Measurements from ENCODE around the gene PRKCB. TPM values are rescaled to one million over a fixed set of nuclear protein-coding genes. Genes with fewer than 3 reads are reported as not detected.
A peak's percentile ranks its signal among the peaks of the same experiment; 100 is the strongest.

PRKCB gene
- total RNA-seq, 2 donors from 2014 or later: 3.8 to 7.3 TPM

GRCh38 chr16:23858542-23858941, 22.8 kb downstream of the PRKCB start:
- DNase-seq (no peak), ATAC-seq (no peak)
- intact Hi-C loops (cut with DNase I, micrococcal nuclease): no loop called here

GRCh38 chr16:23859713-23860269, 24.0 kb downstream of the PRKCB start:
- DNase-seq (no peak), ATAC-seq (no peak)
- intact Hi-C loops (cut with DNase I, micrococcal nuclease): no loop called here

- no peak for DNase-seq
- no peak for ATAC-seq
- intact Hi-C loops (cut with DNase I, micrococcal nuclease): no loop called here
Measured at GRCh38 chr16:23861874-23862273, 26.1 kb downstream of the PRKCB start.

DNA sequence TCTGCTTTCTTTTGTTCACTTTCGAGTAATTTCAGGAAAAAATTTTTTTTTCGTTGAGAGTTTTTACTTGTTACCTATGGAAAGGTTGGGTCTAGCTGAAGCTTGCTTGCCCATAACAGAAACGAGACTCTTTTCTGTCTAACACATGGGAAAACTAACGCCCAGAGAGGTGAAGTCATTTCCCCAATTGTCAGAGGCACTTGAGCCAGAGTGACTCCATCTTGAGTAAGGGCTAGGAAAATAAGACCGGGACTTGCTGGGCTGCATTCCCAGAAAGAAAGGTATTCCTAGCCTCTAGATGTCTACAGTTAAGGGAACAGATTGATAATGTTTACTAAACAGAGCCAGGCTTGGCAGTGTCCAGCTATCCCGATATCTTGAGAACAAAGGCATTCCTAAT, 26.8 kb downstream of the PRKCB start:
- intact Hi-C loops (cut with DNase I, micrococcal nuclease): no loop called here
- ATAC-seq: no peak
- DNase-seq: no peak

DNA sequence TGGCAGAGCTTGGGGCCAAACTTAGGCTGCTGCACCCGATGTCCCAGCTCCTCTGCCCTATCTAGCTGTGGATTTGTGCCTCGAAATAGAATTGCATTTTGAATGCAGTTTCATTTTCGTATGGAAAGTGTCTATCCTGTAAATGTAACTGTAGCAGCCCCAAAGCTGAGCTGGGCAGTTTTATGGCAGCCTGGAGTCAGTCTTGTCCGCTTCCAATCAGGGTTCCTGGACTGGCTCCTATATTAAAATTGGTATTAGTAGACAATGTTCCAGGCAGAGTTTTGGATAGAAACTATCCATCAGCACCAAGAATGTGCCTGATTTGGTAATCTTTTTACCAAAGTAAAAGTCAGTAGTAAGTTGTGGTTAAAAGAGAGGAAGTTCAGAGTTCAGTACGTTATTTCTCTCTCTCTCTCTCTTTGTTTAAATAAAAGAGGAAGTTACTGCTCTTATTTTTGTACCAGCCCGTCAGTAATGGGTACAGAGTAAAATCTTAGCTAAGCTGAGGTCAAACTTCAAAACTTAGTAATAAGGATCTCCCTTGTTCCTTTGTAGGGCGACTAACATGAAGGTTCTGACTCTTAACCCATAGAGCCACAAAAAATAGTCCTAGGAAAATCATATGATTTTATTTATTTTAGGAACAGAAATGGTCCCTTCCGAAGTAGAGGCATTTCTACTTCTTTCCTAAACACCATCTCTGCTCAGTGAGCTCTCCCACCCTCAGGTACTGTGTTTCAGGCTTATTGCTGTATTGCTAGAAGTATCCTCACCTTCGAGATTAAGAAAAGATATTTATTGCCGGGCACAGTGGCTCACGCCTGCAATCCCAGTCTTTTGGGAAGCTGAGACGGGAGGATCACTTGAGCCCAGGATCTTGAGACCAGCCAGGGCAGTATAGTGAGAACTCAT, 28.0 kb downstream of the PRKCB start:
- intact Hi-C loops (cut with DNase I, micrococcal nuclease): no loop called here
- ATAC-seq: peak; percentile 90
- DNase-seq: peak; percentile 25 to 30

- no peak for DNase-seq
- ATAC-seq: no peak
- intact Hi-C loops (cut with DNase I, micrococcal nuclease): no loop called here
Measured at GRCh38 chr16:23865853-23866252, 30.1 kb downstream of the PRKCB start.

DNA sequence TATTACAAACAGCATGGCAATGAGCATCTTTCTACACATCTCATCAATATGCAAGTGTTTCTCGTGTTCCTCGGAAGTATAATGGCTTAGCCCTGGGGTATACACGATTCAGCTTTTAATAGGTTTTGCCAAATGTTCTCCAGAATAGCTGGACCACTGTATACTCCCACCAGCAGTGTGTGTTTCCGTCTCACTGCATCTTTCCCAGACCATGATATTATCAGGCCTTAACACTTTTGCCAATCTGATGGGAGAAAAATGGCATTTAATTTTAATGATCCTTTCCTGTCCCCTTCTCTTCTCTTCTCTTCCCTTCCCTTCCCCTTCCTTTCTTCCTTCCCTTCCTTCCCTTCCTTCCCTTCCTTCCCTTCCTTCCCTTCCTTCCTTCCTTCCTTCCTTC, 30.8 kb downstream of the PRKCB start:
- DNase-seq: no peak
- intact Hi-C loops (cut with DNase I, micrococcal nuclease): no loop called here
- no peak for ATAC-seq

DNA sequence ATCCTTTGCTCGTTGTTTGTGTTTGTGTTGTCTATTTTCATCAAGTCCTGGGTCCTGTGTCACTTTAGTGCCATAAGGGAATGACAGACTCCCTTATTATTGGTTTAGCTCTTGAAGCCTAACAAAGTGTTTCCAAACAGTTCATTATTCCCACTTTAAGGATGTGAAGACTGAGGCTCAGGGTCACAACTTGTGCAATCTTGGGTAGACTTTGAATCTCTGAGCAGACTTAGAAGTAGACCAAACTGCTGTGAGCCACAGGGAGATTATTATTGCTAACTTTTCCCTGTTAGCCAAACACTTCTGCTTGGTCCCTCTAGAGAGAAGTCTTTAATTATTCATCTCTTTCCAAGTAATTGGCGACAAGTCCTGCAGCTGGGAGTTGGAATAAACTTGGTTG, 31.8 kb downstream of the PRKCB start:
- DNase-seq: no peak
- intact Hi-C loops (cut with DNase I, micrococcal nuclease): no loop called here
- no peak for ATAC-seq

DNA sequence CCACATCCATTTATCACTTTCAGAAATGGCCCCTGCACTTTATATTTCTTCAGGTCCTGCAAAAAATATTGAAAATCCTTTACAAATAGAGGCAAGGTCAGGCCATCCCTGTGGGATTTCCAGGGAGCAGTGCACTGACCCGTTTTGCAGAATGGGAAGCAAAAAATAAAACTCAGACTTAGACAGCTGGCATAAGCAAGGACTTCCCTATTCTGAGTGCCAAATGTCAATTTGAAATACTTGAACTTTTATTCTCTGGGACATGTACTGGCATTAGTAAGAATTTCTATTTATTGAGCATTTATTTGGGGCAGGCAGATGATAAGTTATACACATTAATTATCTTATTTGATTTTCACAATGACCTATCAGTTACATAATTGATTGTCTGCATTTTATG, 32.4 kb downstream of the PRKCB start:
- ATAC-seq (no peak), DNase-seq (no peak)
- intact Hi-C loops (cut with DNase I, micrococcal nuclease): no loop called here

DNA sequence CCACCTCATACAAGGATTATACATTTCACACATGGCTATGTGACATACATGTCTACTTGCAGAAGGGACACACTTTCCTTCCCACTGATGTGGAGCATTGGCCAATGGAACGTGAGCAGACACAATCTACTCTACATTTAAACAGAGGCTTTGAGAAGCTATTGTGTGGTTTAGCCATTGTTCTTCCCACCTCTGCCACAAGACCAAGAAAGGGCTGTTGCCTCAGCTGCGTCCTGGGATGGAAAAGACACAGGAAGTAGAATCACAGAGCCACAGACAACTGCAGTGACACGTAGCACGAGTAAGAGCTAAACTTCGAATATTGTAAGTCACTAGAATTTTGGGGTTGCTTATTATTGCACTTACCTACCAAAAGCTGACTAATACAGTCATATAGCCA, 33.3 kb downstream of the PRKCB start:
- no peak for ATAC-seq
- intact Hi-C loops (cut with DNase I, micrococcal nuclease): no loop called here
- DNase-seq: no peak

DNA sequence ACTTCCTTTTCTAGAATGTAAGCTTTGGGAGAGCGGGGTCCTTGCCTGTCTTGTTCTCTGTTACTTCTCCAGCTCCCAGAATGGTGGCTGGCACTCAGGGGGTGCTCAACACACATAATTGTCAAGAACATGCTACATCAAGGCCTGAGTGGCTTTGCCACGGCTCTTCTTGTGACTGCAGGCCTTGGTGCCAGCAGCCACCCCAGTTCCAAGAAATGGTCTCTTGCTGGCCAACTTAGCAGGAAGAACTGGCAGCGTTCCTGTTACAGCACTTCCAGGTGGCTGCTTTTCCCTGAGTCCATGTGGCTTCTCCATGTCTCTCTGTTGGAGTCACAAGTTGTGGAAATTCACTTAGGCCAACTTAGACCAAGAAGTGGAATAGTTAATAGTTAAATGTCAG, 36.1 kb downstream of the PRKCB start:
- DNase-seq (no peak), ATAC-seq (no peak)

DNA sequence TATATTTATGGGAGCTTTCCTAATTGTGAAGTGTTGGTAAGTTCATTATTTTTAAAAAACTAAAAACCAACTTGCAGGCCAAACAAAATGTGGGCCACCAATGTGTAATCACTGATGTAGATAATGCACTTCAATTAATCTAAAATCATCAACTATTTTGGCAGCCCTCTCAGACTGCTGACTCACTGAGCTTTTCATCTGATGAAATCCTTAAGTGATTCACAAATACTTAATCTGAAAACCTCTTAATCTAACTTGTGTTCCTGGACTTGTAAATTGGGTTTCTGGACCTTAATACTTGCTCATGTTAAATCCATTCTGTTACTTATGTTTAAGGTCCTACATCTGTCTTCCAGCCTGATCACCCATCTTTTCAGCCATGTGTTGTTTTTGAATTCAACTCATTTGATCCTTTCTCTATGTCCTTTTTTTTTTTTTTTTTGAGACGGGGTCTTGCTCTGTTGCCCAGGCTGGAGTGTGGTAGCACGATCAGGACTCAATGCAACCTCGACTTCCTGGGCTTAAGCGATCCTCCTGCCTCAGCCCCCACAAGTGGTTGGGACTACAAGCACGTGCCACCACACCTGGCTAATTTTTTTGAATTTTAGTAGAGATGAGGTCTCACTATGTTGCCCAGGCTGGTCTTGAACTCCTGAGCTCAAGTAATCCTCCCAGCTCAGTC, 39.0 kb downstream of the PRKCB start:
- DNase-seq (no peak), ATAC-seq (no peak)
- intact Hi-C loops (cut with DNase I, micrococcal nuclease): no loop called here

More for the DNA sequence above, 36.1 kb downstream of the PRKCB start:
- intact Hi-C loops (cut with DNase I, micrococcal nuclease): no loop called here

DNA sequence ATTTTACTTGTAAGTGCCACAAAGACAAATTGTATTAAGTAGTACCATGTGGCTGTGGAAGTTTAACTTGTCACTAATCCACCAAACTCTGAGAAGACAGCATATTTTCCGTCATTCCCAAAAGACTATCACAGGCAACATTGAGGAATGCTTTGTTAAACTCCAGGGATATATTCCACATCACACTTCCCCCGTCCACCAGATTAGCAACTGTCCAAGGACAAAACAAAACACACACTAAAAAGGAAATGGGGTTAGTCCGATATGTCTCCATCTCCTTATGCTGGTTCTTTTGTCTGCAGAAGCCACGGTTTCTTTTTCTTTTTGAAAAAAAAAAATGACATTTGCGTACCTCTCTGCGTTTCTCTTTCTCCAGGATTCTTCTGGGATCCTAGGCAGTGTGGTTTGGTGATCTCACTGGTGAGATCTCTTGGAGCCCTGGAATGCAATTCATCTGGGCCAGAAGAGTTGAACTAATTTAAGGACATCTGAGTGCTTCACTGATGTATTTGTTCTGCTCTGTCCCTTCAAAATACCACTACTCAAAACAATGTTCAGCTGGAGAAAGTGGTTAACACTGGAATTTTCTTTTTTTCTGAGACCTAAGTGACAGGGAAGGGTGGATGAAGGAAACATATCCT, 40.6 kb downstream of the PRKCB start:
- no peak for DNase-seq
- intact Hi-C loops (cut with DNase I, micrococcal nuclease): no loop called here
- ATAC-seq: no peak

GRCh38 chr16:23877107-23878070, 41.6 kb downstream of the PRKCB start:
- DNase-seq (no peak), ATAC-seq (no peak)
- intact Hi-C loops (cut with DNase I, micrococcal nuclease): no loop called here

DNA sequence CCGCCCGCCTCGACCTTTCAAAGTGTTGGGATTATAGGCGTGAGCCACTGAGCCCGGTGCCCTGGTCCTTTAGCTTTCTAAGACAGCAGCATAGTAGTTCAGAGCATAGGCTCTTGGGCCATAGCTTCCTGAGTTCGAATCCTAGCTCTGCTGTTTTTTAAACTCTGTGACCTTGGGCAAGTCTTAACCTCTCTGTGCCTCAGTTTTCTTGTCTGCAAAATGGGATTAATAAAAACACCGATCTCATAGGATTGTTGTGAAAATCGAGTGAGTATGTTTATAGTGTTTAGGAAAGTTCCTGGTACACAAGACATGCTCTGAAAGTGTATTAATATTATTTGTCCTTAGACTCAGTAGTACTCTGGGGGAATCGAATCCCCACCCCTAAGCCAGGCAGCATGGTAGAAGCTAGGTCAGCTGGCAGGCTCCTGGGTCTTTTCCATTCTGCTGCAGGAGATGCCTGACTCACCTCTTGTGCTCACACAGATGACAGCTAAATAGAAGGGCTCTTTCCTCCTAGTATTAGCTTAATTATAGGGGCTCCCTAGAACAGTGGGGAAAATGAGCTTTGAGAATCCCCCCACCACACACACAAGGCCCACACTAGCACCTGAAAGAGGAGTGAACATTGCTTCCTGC, 44.1 kb downstream of the PRKCB start:
- ATAC-seq (no peak), DNase-seq (no peak)
- intact Hi-C loops (cut with DNase I, micrococcal nuclease): loop anchor here in 1 of 2 donors (5.0 kb wide), 1 partner anchor 322 kb away; no protein-coding TSS in a partner anchor

DNA sequence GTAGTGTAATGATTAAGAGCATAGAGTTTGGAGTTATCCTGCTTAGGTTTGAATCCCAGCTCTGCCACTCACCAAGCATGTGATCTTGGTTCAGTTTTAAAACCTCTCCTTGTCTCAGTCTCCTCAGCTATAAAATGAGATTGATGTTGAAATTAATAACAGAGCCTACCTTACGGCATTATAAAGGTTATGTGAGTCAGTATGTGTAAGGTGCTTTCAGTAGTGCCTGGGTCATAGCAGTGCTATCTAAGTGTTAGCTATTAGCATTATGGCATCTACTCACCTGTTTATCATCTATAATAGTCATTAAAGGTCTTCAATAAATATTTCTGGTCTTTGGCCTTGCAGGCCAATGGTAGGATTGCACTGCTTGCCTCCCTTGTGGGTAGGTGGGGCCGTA, 53.4 kb downstream of the PRKCB start:
- DNase-seq: no peak
- ATAC-seq: no peak
- intact Hi-C loops (cut with DNase I, micrococcal nuclease): no loop called here

GRCh38 chr16:23893986-23894385, 58.2 kb downstream of the PRKCB start:
- intact Hi-C loops (cut with DNase I, micrococcal nuclease): no loop called here
- ATAC-seq: no peak
- DNase-seq: no peak

GRCh38 chr16:23895052-23895451, 59.3 kb downstream of the PRKCB start:
- ATAC-seq (no peak), DNase-seq (no peak)
- intact Hi-C loops (cut with DNase I, micrococcal nuclease): no loop called here

All from left colon (tissue), 2 donors.